IPS-15b (cell line): ENCODE measurements around the gene SEC31A.

ENCODE experiments used
- H3K27me3 ChIP-seq: one replicate; pipeline ENCODE4 v1.6.1; 2013; ENCODE audit warnings: low read length; ENCODE audit not compliant: control insufficient read depth, insufficient read depth
- H3K36me3 ChIP-seq: one replicate; pipeline ENCODE4 v1.6.1; 2013; ENCODE audit warnings: low read length; ENCODE audit not compliant: control insufficient read depth, insufficient read depth
- H3K4me1 ChIP-seq: one replicate; pipeline ENCODE4 v1.6.1; 2013; ENCODE audit warnings: mild to moderate bottlenecking, low read length; ENCODE audit not compliant: control insufficient read depth, insufficient read depth
- H3K4me3 ChIP-seq: one replicate; pipeline ENCODE4 v1.5.1; 2013; ENCODE audit warnings: low read depth, low read length
- H3K9ac ChIP-seq: one replicate; pipeline ENCODE4 v1.6.1; 2013; ENCODE audit warnings: low read depth, mild to moderate bottlenecking, low read length
- H3K9me3 ChIP-seq: one replicate; pipeline ENCODE4 v1.6.1; 2013; ENCODE audit warnings: mild to moderate bottlenecking, low read length; ENCODE audit not compliant: control insufficient read depth, insufficient read depth

The SEC31A gene

DNA sequence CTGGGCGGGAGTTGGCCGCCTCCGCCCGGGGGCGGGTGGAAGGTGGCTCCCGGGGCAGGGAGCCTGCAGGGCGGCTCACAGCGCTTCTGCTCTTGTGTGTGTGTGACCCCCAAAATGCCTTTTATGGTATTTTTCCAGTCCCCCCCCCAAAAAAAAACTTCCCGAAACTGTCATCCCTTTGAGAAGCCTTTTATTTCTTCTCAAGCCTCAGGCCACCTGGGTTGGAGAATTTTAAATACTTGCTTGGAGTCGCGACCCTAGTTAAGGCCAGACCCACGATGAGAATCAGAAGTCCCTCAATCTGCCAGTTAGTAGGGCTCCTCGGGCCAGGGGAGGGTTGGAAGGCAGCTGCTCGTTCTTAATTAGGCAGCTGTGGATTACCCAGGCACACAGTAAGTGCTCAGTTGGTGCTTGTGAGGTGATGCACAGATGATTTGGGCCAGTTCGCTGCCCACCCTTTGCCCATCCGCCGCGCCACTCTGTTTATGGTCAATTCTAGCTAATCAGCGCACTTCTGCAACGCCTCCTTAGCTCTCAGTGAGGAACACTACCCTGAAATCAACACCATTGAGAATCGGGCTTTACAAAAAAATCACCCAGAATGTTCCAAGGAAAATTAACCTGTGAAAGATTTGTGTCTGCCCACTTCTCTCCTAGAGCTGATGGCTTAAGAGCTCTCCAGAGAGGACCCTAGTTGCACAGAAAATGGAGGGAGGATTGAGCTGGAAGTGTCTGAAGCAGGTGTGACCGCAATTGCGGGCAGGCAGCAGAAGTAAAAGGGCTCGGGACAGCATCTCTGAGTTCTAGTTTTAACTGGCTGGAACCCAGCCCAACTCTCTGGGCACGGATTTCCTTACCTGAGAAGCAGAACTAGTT, 91.7 kb downstream of the SEC31A start:
- peaks cover 4% of the 10 kb centered on the region for H3K4me1 ChIP-seq
- no peak overlapping the region for H3K9ac ChIP-seq
- no peaks in the 10 kb centered on the region for H3K36me3 ChIP-seq
- peaks cover 98% of the 10 kb centered on the region for H3K27me3 ChIP-seq
- peak overlapping the region; percentile 61 for H3K4me3 ChIP-seq
- no peaks in the 10 kb centered on the region for H3K9me3 ChIP-seq

DNA sequence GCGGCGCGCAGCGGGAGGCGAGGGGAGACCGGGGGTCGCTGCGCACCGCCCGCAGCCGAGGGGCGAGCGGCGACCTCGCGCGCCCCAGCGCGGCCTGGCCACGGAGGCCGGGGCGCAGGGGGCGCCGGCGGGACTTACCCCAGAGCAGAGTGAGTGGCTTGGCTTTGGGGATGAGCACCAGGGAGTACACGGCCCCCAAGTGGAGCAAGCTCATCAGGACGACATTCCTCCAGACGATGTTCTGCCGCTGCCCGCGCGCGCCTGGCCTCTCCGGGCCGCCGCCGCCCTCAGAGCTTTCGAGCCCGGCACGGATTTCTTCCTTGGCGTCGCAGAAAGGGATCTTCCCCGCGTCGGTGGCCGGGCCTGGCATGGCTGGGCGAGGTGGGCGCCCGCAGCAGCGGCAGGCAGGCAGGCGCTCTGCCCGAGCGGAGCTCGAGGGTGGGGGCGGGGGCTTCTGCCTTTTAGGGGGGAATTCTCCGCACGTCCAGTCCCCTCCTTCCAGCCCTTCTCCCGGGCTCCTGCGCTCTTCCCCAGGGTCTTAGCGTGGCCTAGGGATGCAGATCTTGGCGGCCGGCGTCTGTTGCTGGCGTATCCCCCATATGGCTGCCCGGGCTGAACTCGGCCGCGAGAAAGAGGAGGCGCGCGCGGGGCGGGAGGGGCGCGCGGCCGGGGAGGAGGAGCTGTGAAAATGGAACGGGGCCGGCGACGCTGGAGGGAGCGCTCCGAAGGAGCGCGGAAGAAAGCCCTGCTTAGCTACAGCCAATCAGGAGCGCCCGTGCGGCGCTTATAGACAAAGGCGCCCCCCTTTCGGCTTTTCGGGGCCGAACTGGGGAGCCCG, 92.6 kb downstream of the SEC31A start, which contains the start of gene SCD5:
Gene SCD5 (minus strand): TSS at position 629 of the 838 bp plus-strand sequence. CDS start 259 bp downstream, at position 370.
- Histone ChIP-seq H3K9me3 (no peaks in the 10 kb centered on the region), H3K4me3 (peak within 1 kb of the TSS; percentile 61), H3K9ac (no peak within 1 kb of the TSS), H3K4me1 (peaks cover 4% of the 10 kb centered on the region), H3K36me3 (no peaks in the 10 kb centered on the region), H3K27me3 (peaks cover 98% of the 10 kb centered on the region)

DNA sequence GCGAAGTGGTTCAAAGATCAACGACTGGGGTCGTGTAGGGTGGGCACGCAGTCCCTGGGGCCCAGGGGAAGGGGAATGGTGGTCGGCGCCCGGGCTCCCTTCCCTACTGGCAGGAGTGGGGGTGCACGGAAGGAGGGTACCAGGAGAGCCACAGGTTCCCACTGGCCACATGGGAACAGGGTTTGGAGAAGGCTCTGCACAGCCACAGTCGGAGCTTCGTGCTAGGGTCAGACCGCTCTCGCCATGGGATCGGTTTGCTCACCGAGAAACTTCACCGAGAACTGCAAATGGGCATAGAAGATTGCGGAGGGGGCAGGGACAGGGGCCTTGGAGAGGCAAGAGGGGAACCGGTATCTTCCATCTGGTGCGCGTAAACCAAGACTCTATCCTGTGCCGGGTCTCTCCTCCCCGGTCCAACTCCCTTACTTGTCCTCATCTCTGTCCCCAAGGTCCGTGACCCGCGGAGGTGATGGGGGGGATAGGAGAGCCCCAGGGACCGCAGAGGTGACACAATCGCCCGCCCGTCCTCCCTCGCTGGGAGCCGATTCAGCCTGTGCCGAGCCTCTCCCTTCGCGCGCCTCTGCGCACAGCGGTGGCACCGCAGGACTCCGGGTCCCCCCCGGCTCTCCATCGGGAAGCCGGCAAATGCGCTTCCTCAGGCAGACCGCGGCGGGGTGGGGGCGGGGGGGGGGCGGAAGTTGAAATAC, 93.4 kb downstream of the SEC31A start:
- H3K27me3 ChIP-seq = peaks cover 98% of the 10 kb centered on the region
- H3K4me1 ChIP-seq = peaks cover 4% of the 10 kb centered on the region
- no peak overlapping the region for H3K9ac ChIP-seq
- no peaks in the 10 kb centered on the region for H3K9me3 ChIP-seq
- no peaks in the 10 kb centered on the region for H3K36me3 ChIP-seq
- peak overlapping the region; percentile 61 for H3K4me3 ChIP-seq

DNA sequence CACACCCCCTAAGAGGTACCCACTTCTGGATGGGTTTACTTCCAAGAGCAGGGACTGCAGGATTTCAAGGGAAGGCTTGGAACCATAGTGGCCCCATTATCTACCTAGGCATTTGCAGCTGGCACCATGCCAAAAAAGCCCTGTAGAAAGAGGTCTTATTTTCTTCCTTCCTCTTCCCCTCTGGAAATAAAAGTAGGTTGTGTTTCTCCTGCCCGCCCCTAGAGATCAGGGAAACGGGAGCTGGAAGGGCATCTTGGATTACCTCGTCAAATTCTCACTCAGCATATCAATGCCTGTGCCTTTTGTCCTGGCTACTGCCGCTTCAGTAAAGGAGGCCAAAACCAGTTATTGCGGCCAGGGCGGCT, 93.9 kb downstream of the SEC31A start:
- H3K27me3 ChIP-seq = peaks cover 98% of the 10 kb centered on the region
- no peaks in the 10 kb centered on the region for H3K9me3 ChIP-seq
- H3K4me1 ChIP-seq = peaks cover 4% of the 10 kb centered on the region
- H3K9ac ChIP-seq = no peak overlapping the region
- H3K4me3 ChIP-seq = peak overlapping the region; percentile 61
- no peaks in the 10 kb centered on the region for H3K36me3 ChIP-seq

DNA sequence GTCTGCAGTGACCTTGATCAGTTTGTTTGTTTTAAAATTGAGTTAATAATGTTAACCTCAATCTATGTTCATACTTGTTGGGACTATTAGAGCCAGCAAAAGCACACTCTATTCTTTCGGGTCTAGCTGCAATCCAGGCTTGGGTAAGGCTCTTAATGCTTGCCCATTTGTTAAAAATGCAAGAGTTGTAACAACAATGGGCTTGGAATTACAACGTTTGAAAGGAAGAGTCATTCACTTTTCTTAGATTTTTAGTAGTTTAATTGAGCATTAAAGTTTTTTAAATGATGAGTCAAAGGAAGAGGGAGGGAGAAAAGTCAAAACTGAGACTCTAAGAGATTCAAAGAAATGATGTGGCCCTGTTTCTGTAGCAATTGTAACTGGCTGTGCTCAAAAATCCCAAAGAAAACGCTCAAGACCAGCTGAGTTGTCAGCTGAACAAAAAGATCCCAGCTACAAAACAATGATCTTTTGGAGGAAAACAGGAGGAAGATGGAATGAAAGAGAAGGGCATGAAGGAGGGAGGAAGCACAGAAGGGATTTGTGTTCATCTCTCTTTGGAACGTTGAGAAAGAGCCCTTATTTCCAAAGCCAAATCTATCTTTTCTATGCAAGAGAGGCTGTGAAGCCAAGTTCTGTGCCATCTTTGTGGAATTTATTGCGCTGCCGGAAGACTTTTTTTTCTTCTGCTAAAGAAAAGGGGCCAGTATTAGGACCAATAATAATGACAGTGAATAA, 97.9 kb downstream of the SEC31A start:
- H3K4me1 ChIP-seq = peaks cover 4% of the 10 kb centered on the region
- H3K9me3 ChIP-seq = no peaks in the 10 kb centered on the region
- peaks cover 98% of the 10 kb centered on the region for H3K27me3 ChIP-seq
- H3K36me3 ChIP-seq = no peaks in the 10 kb centered on the region
- no peak overlapping the region for H3K4me3 ChIP-seq
- H3K9ac ChIP-seq = no peak overlapping the region

DNA sequence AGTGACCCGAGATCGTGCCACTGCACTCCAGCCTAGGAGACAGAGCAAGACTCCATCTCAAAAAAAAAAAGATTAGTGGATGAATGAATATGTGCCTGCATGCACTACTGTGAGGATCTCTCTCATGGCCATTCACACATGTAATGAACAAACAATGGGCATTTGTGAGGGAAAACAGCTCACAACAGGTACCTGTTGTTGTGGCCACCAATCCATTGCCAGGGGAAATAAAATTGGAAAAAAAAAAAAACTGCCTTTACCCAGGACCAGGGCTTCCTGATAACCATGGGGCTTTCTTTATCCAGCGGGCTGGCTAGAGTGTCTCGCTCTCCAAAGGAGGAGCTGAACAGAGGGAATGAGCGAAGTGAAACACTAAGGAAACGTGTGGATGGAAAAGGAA, 99.8 kb downstream of the SEC31A start:
- Histone ChIP-seq H3K4me3 (no peak overlapping the region), H3K36me3 (no peaks in the 10 kb centered on the region), H3K27me3 (peaks cover 100% of the 10 kb centered on the region), H3K9me3 (no peaks in the 10 kb centered on the region), H3K4me1 (no peaks in the 10 kb centered on the region), H3K9ac (no peak overlapping the region)

DNA sequence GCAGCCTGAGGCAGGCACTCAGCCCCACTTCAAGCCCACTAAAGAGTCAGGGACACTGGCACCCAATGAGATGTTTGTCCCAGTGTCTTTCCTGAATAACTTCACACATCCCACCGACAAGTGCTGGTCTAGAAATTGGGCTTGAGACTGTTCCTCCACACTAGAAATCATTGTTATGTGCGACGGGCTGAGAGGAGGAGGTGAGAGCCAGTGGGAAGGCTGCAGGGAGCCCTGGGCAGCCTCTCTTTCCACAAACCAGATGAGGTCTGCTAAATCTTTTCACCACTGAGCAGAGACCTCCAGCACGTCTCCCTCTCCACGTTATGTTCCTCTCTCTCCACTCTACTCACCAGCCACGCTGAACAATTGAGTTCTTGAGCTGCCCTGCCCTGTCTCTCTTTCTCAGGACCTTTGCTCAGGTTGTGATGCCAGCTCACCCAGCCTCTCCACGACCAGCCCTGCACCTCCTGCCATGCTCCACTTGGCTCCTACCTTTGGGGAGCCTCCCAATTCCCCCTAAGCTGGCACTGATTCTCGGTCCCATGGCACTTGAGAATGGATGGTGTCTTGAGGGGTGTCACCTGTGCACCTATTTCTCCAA, 100.8 kb downstream of the SEC31A start:
- Histone ChIP-seq H3K4me3 (no peak overlapping the region), H3K27me3 (peaks cover 100% of the 10 kb centered on the region), H3K36me3 (no peaks in the 10 kb centered on the region), H3K9me3 (no peaks in the 10 kb centered on the region), H3K9ac (no peak overlapping the region), H3K4me1 (peaks cover 2% of the 10 kb centered on the region)

DNA sequence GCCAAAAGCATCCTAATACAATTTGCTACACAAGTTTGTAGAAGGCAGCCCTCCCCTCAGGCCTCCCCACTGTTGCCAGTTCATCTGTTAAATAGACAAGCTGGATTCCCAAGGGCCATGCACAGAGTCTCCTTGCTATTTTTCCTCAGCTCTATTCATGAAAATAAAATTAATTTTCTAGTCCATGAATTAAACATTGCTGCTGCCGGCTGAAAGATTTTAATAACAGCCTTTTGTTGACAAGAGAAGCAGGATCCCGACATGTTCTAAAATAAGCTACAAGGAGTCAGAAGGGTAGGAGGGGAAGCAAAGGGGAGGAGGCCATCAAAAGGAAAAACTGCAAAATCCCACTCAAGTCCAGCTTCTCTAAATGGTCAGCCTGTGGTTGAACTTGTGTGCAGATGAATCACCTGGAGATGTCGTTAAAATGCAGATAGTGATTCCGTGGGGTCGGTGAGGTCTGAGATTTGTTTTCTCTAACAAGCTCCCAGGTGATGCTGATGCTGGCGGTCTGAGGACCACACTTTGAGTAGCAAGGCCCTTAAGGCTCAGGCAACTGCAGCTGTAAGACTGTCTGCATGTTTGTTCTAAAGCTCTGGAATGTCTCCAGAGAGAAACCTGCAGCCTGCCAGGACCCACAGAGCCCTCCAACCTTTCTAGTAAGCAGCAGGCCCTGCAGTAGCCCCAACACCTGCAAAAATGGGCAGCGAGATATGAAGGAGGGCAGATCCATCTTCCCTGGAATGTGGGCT, 101.8 kb downstream of the SEC31A start:
- Histone ChIP-seq H3K27me3 (peaks cover 100% of the 10 kb centered on the region), H3K9ac (no peak overlapping the region), H3K4me3 (peak overlapping the region; percentile 3), H3K9me3 (no peaks in the 10 kb centered on the region), H3K36me3 (no peaks in the 10 kb centered on the region), H3K4me1 (peaks cover 5% of the 10 kb centered on the region)

DNA sequence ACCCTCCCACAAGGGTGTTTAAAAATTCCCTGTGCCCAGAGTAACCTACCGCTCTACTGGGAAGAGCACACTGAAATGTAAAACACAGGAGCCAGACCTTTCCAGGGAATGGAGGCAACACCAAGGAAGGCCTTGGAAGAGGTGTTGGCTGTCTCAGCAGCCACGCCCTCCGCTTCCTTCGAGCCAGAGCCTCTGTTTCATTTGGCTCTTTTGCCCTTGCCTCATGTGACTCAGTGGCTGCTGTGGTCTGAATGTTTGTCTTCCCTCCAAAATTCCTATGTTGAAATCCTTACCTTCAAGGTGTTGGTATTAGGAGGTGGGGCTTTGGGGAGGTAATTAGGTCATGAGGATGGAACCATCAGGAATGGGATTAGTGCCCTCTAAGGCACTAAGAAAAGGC, 103.6 kb downstream of the SEC31A start:
- Histone ChIP-seq H3K9me3 (no peaks in the 10 kb centered on the region), H3K36me3 (no peaks in the 10 kb centered on the region), H3K27me3 (peaks cover 100% of the 10 kb centered on the region), H3K4me1 (peaks cover 5% of the 10 kb centered on the region), H3K9ac (no peak overlapping the region), H3K4me3 (no peak overlapping the region)

DNA sequence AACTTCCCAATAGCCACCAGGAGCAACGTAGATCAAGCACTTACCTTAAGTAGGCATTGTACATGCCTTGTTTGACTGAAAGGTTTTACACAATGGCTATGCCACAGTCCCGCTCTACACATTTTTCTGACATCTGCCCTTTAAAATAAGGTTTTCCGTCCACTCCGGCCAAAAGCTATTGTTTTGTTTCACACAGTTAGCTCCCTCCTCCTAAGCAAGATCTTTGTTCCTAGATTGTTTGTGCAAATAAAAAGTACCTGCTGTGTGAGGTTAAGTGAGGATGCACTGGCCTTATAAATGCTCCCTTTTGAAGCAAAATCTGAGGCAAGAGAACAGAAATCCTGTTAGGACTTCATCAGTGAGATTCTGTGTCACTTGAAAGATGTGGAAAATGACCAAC, 104.1 kb downstream of the SEC31A start:
- Histone ChIP-seq H3K36me3 (no peaks in the 10 kb centered on the region), H3K4me3 (no peak overlapping the region), H3K4me1 (peaks cover 5% of the 10 kb centered on the region), H3K9me3 (no peaks in the 10 kb centered on the region), H3K27me3 (peaks cover 100% of the 10 kb centered on the region), H3K9ac (no peak overlapping the region)
